Naive thymus-derived CD4-positive, alpha-beta T cell (primary cell): ENCODE measurements around the gene CCM2. TPM values are rescaled to one million over a fixed set of nuclear protein-coding genes. Genes with fewer than 3 reads are reported as not detected.

Source experiments
- ATAC-seq: fragments of 150-1000 bp; cut with Tn5 transposase; 2 replicates; pipeline ENCODE4 v1.10.0; 2021; ENCODE audit warnings: mild to moderate bottlenecking, moderate library complexity
- CTCF ChIA-PET: fragments of 350-600 bp; sonication (Branson Sonifier 250); formaldehyde crosslinking; loops from one replicate; lab custom pipeline; 2021; ENCODE audit warnings: antibody characterized with exemption; lab: Charles Lee
- POLR2A ChIA-PET: fragments of 350-600 bp; sonication (Branson Sonifier 250); formaldehyde crosslinking; loops from one replicate; lab custom pipeline; 2021; ENCODE audit warnings: antibody characterized with exemption, inconsistent platforms; lab: Charles Lee
- DNase-seq, 9 donors: peaks; one replicate each; pipeline versions ENCODE4 v3.0.0 to v3.0.0-alpha.2; 2020 to 2022; ENCODE audit warnings: mixed read lengths in 1 of 9
- H3K27ac ChIP-seq: one replicate; pipeline ENCODE4 v1.7.0; 2013; ENCODE audit warnings: mild to moderate bottlenecking, low read depth, low read length, moderate library complexity
- H3K27me3 ChIP-seq, 2 donors: one replicate each; pipeline ENCODE4 v1.7.0; 2013; ENCODE audit warnings: low read length in 2 of 2, mild to moderate bottlenecking in 2 of 2, moderate library complexity in 2 of 2; ENCODE audit not compliant: control insufficient read depth in 2 of 2, insufficient read depth in 2 of 2
- H3K36me3 ChIP-seq, 3 experiments: 1 replicate in 2 of 3; 2 replicates in 1 of 3; pipeline ENCODE4 v1.7.0; 2013; ENCODE audit warnings: low read length in 3 of 3, mild to moderate bottlenecking in 3 of 3, moderate library complexity in 1 of 3; ENCODE audit not compliant: insufficient read depth in 3 of 3, control insufficient read depth in 2 of 3
- H3K4me1 ChIP-seq, 2 donors: one replicate each; pipeline ENCODE4 v1.7.0; 2013; ENCODE audit warnings: low read length in 2 of 2, mild to moderate bottlenecking in 2 of 2, moderate library complexity in 1 of 2; ENCODE audit not compliant: control insufficient read depth in 2 of 2, insufficient read depth in 2 of 2
- H3K4me3 ChIP-seq: 2 replicates; pipeline ENCODE4 v1.7.0; 2013; ENCODE audit warnings: mild to moderate bottlenecking, low read length
- H3K9me3 ChIP-seq, 3 experiments: 1 replicate in 2 of 3; 2 replicates in 1 of 3; pipeline ENCODE4 v1.7.0; 2013; ENCODE audit warnings: low read length in 3 of 3; ENCODE audit not compliant: control insufficient read depth in 2 of 3
- H3K27ac Mint-ChIP-seq, 9 donors: one replicate each; pipeline ENCODE4 v1.8.0; 2020 to 2022; ENCODE audit warnings: mixed read lengths in 9 of 9, mild to moderate bottlenecking in 8 of 9, moderate library complexity in 5 of 9, inconsistent platforms in 2 of 9
- H3K27me3 Mint-ChIP-seq, 5 donors: one replicate each; pipeline ENCODE4 v1.8.0; 2021 to 2022; ENCODE audit warnings: mixed read lengths in 5 of 5, mild to moderate bottlenecking in 1 of 5
- H3K36me3 Mint-ChIP-seq, 5 donors: one replicate each; pipeline ENCODE4 v1.8.0; 2020 to 2022; ENCODE audit warnings: mixed read lengths in 5 of 5, mild to moderate bottlenecking in 3 of 5, inconsistent platforms in 1 of 5
- H3K4me1 Mint-ChIP-seq, 7 donors: one replicate each; pipeline ENCODE4 v1.8.0; 2020 to 2022; ENCODE audit warnings: mixed read lengths in 7 of 7, mild to moderate bottlenecking in 3 of 7, inconsistent platforms in 1 of 7
- H3K4me3 Mint-ChIP-seq, 10 donors: one replicate each; pipeline ENCODE4 v1.8.0; 2020 to 2022; ENCODE audit warnings: mild to moderate bottlenecking in 10 of 10, mixed read lengths in 10 of 10, moderate library complexity in 6 of 10, inconsistent platforms in 2 of 10
- H3K9me3 Mint-ChIP-seq, 11 donors: one replicate each; pipeline ENCODE4 v1.8.0; 2020 to 2022; ENCODE audit warnings: mixed read lengths in 11 of 11, mild to moderate bottlenecking in 4 of 11, inconsistent platforms in 1 of 11, moderate library complexity in 1 of 11
- intact Hi-C, 2 donors: fragments of 100-400 bp; cut with micrococcal nuclease; formaldehyde crosslinking; loops; one replicate each; pipeline ENCODE4 v1.15.1; 2023
- polyA plus RNA-seq, 2 donors: library from polyadenylated mRNA; unstranded; fragments of 300-500 nt; fragmentation: Illumina TruSeq; gene quantifications; one replicate each; pipeline ENCODE4 v1.2.3, GENCODE V29; 2021
- total RNA-seq, 6 experiments: library from RNA in 5 of 6; stranded (reverse) in 5 of 6; gene quantifications; 1 replicate in 5 of 6; 2 replicates in 1 of 6; pipeline ENCODE4 v1.2.3 and lab custom pipeline; 2021 to 2026

Gene CCM2
- total and polyA plus RNA-seq, 7 experiments from 2014 or later = 75.9 to 200 (median 119) TPM

DNA sequence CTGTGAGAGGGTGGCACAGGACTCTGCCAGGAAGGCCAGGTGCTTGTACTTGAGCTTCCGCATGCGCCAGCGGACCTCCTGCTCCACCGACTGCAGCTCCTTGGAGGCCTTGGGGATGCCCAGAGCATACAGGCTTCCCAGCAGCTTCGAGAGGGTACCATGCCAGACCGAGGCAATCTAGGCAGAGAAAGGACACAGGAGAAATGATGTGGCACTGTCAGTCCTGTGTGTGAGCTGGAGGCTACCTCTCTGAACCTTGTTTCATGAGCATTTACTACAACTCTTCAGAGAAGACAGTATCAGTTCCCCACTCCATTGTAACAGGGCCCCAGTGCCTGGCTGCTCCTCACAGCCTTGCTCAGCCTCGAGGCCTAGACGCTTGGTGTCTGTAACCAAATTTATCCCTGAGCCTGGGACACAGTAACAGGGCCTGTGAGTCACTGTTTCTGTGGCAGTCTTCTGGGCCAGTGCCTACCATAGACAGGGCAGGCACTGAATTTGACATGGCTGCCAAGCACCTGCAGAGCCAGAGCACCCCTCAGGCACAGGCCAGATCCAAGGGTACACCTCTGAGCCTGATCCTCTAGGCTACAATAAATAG is 105.7 kb downstream of the CCM2 start:
- Histone ChIP-seq H3K36me3 (peaks cover 67 to 87% (median 73%) of the 10 kb centered on the region in 3 experiments), H3K27ac (peak overlapping the region; percentile 6), H3K4me1 (peaks cover 13 to 51% of the 10 kb centered on the region in 2 donors), H3K4me3 (no peak overlapping the region), H3K9me3 (no peaks in the 10 kb centered on the region), H3K27me3 (no peaks in the 10 kb centered on the region)
- no peak for DNase-seq
- Mint-ChIP-seq H3K4me3 (peak overlapping the region in 2 of 10 donors; percentile 47 to 64), H3K27ac (peak overlapping the region in 2 of 9 donors; percentile 41 to 48), H3K27me3 (no peaks in the 10 kb centered on the region), H3K36me3 (peaks cover 0 to 41% (median 23%) of the 10 kb centered on the region in 5 donors), H3K4me1 (peaks cover 26 to 60% (median 50%) of the 10 kb centered on the region in 7 donors), H3K9me3 (no peaks in the 10 kb centered on the region)
- CTCF ChIA-PET = no interaction called here
- POLR2A ChIA-PET = no interaction called here
- intact Hi-C loops = no loop called here
- ATAC-seq = no peak

DNA sequence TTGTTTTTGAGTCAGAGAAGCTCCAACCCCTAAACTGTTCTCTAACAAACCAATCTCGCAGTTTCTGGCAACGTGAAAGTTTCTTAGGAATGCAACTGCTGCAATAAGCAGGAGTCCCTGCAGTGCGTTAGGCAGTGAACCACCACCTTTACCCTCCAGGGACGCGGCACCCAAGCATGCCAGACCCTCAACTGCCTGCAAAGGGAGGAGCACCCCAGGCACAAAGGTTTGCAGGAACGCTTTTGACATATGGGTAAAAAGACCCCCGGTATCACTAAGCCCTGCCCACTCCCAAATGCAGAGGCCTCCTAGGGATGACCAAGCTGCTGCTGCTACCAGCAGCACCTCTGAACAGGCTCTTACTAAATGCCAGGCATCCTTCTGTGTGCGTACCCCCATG is 106.8 kb downstream of the CCM2 start:
- peaks cover 0 to 5% (median 0%) of the 10 kb centered on the region in 5 donors for H3K27me3 Mint-ChIP-seq
- H3K36me3 Mint-ChIP-seq = peaks cover 0 to 35% (median 27%) of the 10 kb centered on the region in 5 donors
- peak overlapping the region in 2 of 9 donors; percentile 60 to 85 for H3K27ac Mint-ChIP-seq

DNA sequence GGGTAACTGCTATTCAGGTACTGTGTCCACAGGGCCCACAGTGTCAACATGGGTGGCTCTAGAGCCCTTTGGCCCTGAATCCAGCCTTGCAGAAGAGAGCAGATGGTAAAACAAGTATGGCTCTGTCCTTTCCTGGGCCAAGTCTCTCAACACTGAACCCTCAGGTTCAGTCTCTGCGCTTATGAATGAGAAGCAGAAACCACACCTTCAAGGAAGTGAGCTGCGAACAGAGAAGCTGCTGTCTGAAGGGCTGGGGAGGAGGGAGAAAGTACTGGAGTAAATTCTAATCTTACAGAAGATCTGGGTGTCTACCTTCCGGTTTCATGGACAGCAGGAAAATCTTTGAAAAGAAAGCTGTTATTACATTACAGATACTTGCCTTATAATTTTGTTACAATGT is 107.4 kb downstream of the CCM2 start:
- Mint-ChIP-seq H3K9me3 (peaks cover 0 to 4% (median 0%) of the 10 kb centered on the region in 11 donors), H3K27me3 (peaks cover 0 to 5% (median 0%) of the 10 kb centered on the region in 5 donors), H3K4me3 (peak overlapping the region; percentile 37 to 78 (median 66)), H3K36me3 (peaks cover 0 to 35% (median 27%) of the 10 kb centered on the region in 5 donors), H3K27ac (peak overlapping the region; percentile 38 to 92 (median 65)), H3K4me1 (peaks cover 31 to 71% (median 59%) of the 10 kb centered on the region in 7 donors)
- H3K4me3 ChIP-seq = no peak overlapping the region
- intact Hi-C loops = no loop called here
- ChIA-PET POLR2A (interaction anchor here (1.4 to 1.7 kb wide), 3 partner anchors 26 to 260 kb away, joined by 3 to 7 read pairs (median 6); partner anchors contain the start of gene H2AZ2), CTCF (no interaction called here)
- H3K27ac ChIP-seq = peak overlapping the region; percentile 98
- H3K27me3 ChIP-seq = no peaks in the 10 kb centered on the region
- no peak for DNase-seq
- H3K36me3 ChIP-seq = peaks cover 58 to 70% (median 59%) of the 10 kb centered on the region in 3 experiments
- H3K4me1 ChIP-seq = peaks cover 17 to 54% of the 10 kb centered on the region in 2 donors
- H3K9me3 ChIP-seq = no peaks in the 10 kb centered on the region
- no peak for ATAC-seq

More for the DNA sequence above, 106.8 kb downstream of the CCM2 start:
- H3K27ac ChIP-seq = peak overlapping the region; percentile 98
- intact Hi-C loops = no loop called here
- peaks cover 0 to 4% (median 0%) of the 10 kb centered on the region in 11 donors for H3K9me3 Mint-ChIP-seq
- no peaks in the 10 kb centered on the region for H3K27me3 ChIP-seq
- peaks cover 64 to 76% (median 65%) of the 10 kb centered on the region in 3 experiments for H3K36me3 ChIP-seq
- H3K9me3 ChIP-seq = no peaks in the 10 kb centered on the region
- DNase-seq = no peak
- peak overlapping the region in 8 of 10 donors; percentile 50 to 78 (median 68) for H3K4me3 Mint-ChIP-seq
- no peak for ATAC-seq
- peaks cover 17 to 51% of the 10 kb centered on the region in 2 donors for H3K4me1 ChIP-seq
- peaks cover 30 to 67% (median 57%) of the 10 kb centered on the region in 7 donors for H3K4me1 Mint-ChIP-seq
- H3K4me3 ChIP-seq = no peak overlapping the region
- POLR2A ChIA-PET = interaction anchor here (1.4 kb wide), 2 partner anchors 26 to 78 kb away, joined by 3 to 7 read pairs; no protein-coding TSS in a partner anchor
- CTCF ChIA-PET = no interaction called here

DNA sequence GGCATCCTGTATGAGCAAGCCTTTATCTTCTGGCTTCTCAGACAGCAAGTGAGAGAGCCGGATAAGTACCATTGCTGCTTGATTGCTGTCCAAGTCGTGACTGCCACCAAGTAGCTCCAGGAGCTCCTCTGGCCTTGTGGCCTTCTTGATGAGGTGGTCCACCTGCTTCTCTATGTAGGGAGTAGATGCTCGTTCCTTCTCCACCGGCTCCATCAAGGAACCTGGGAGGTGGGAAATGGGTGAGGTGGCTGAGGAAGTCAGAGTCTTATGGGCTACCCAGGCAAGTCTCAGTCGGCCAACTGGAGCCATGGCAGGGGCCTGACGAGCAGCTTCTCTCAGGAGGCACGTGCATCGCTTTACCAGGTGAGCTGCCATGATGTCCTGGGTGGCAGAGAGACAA is 108.9 kb downstream of the CCM2 start:
- H3K9me3 ChIP-seq = no peaks in the 10 kb centered on the region
- DNase-seq = no peak
- peaks cover 17 to 57% of the 10 kb centered on the region in 2 donors for H3K4me1 ChIP-seq
- H3K4me3 ChIP-seq = no peak overlapping the region
- ChIA-PET POLR2A (interaction anchor here (1.7 kb wide), 1 partner anchor 261 kb away, joined by 6 read pairs; the partner anchor contains the start of gene H2AZ2), CTCF (interaction anchor here (1.3 kb wide), 1 partner anchor 28 kb away, joined by 3 read pairs; no protein-coding TSS in a partner anchor)
- H3K36me3 Mint-ChIP-seq = peaks cover 0 to 29% (median 22%) of the 10 kb centered on the region in 5 donors
- H3K36me3 ChIP-seq = peaks cover 45 to 55% (median 45%) of the 10 kb centered on the region in 3 experiments
- H3K27me3 Mint-ChIP-seq = peaks cover 0 to 17% (median 0%) of the 10 kb centered on the region in 5 donors
- H3K4me1 Mint-ChIP-seq = peaks cover 31 to 74% (median 60%) of the 10 kb centered on the region in 7 donors
- H3K27ac ChIP-seq = peak overlapping the region; percentile 98
- H3K27ac Mint-ChIP-seq = peak overlapping the region in 7 of 9 donors; percentile 28 to 99 (median 65)
- peaks cover 0 to 4% (median 0%) of the 10 kb centered on the region in 11 donors for H3K9me3 Mint-ChIP-seq
- ATAC-seq = no peak
- H3K4me3 Mint-ChIP-seq = peak overlapping the region in 9 of 10 donors; percentile 13 to 64 (median 40)
- H3K27me3 ChIP-seq = no peaks in the 10 kb centered on the region
- intact Hi-C loops = no loop called here

DNA sequence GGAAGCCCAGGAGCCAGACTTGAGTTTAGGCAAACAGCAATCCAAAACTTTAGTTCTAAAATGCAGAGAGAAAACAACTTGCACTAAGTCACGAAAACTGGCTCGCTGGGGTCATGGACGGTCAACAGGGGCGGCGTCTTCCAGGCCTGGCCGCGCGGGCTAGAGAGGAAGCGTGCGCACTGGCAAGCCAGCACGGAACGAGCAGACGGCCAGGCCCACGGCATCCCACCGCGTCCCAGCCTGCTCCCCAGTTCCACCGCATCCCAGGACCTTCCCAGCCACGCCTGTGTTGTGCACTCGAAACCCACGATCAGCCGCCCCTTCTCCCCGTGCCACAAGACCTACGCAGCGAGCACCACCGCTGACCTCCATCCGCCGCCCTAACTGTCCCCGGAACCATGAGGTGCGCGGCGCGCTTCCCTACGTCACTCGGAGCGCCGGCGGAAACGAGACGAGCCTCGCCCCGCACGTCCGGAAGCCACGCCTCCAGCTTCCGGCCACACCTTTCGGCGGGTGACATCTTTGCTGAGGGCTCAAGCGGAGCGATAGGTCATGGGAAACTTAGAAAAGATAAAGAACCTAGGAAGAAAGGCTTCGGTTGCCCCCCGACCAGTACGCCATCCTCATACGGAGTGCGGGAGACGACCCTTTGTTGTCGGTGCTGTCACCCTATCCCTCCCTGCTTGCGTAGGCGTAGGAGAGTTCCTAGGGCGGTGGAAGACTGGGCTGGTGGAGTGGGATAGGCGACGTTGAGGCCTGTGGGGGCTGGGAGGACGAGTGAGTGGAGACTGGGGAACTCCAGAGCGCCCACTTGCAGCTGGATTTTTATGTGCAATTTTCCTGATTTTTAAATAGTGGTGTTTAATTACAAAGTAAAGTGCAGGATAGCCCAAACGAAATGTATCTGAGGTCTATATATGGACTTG is 111.6 kb downstream of the CCM2 start, which contains the start of gene TBRG4:
TSS of gene TBRG4 (minus strand) at position 400 of the 926 bp plus-strand sequence. CDS start 2,460 bp downstream, outside the sequence.
- peaks cover 0 to 31% (median 0%) of the 10 kb centered on the region in 5 donors for H3K27me3 Mint-ChIP-seq
- peaks cover 0 to 25% (median 16%) of the 10 kb centered on the region in 5 donors for H3K36me3 Mint-ChIP-seq
- peak; percentile 94 for ATAC-seq
- peaks cover 0 to 4% (median 0%) of the 10 kb centered on the region in 11 donors for H3K9me3 Mint-ChIP-seq
- CTCF ChIA-PET = interaction anchor here (1.3 to 1.9 kb wide), 3 partner anchors 24 to 256 kb away, joined by 3 to 9 read pairs (median 4); no protein-coding TSS in a partner anchor
- peak within 1 kb of the TSS; percentile 98 to 100 (median 99) for H3K27ac Mint-ChIP-seq
- H3K4me3 Mint-ChIP-seq = peak within 1 kb of the TSS; percentile 93 to 100 (median 96)
- no peaks in the 10 kb centered on the region for H3K27me3 ChIP-seq
- DNase-seq = peak; percentile 88 to 96 (median 94)
- intact Hi-C loops = loop anchor here (1.0 to 10.0 kb wide), 23 partner anchors 25 to 1029 kb away; partner anchors contain the start of genes MYO1G (in 2 of the 2), NUDCD3 (in 2 of the 2), OGDH (in 2 of the 2) and POLM (in 2 of the 2)
- peak within 1 kb of the TSS; percentile 80 for H3K4me3 ChIP-seq
- no peaks in the 10 kb centered on the region for H3K9me3 ChIP-seq
- peaks cover 30 to 59% (median 50%) of the 10 kb centered on the region in 7 donors for H3K4me1 Mint-ChIP-seq
- H3K4me1 ChIP-seq = peaks cover 17 to 45% of the 10 kb centered on the region in 2 donors
- H3K36me3 ChIP-seq = peaks cover 19 to 28% (median 23%) of the 10 kb centered on the region in 3 experiments
- H3K27ac ChIP-seq = peak within 1 kb of the TSS; percentile 98
- POLR2A ChIA-PET = interaction anchor here (0.5 to 3.4 kb wide), 22 partner anchors 12 to 622 kb away, joined by 3 to 37 read pairs (median 4); partner anchors contain the start of genes CCM2, DDX56, H2AZ2 and NUDCD3
